Cardiac muscle cell (in vitro differentiated cells and primary cell): Measurements from ENCODE around the gene BMPER. TPM values are rescaled to one million over a fixed set of nuclear protein-coding genes. Genes with fewer than 3 reads are reported as not detected.
A peak's percentile ranks its signal among the peaks of the same experiment; 100 is the strongest.

Experiments
- DNase-seq, 2 donors: peaks; one replicate each; pipeline versions ENCODE4 v3.0.0 to v3.0.0-alpha.2; 2010 to 2017; ENCODE audit warnings: low read depth in 1 of 2, low spot score in 1 of 2
- H3K27ac ChIP-seq: fragments of 200-600 bp; sonication (generic); 2 replicates; pipeline ENCODE4 v1.5.1; 2016
- H3K27me3 ChIP-seq: fragments of 200-600 bp; sonication (generic); 2 replicates; pipeline ENCODE4 v1.6.0; 2016; ENCODE audit warnings: control low read depth
- H3K36me3 ChIP-seq: fragments of 200-600 bp; sonication (generic); 2 replicates; pipeline ENCODE4 v1.5.1; 2016; ENCODE audit warnings: control low read depth
- H3K4me1 ChIP-seq: fragments of 200-600 bp; sonication (generic); 2 replicates; pipeline ENCODE4 v1.8.1; 2017; ENCODE audit warnings: low read depth, mild to moderate bottlenecking, mixed run types
- H3K4me3 ChIP-seq: fragments of 200-600 bp; sonication (generic); 2 replicates; pipeline ENCODE4 v1.5.1; 2016; ENCODE audit warnings: mild to moderate bottlenecking
- H3K9me3 ChIP-seq: fragments of 200-600 bp; sonication (generic); 2 replicates; pipeline ENCODE4 v1.5.1; 2017; ENCODE audit warnings: low read depth, mild to moderate bottlenecking, control low read depth
- polyA plus RNA-seq: library from polyadenylated mRNA; unstranded; fragments of >200 nt; fragmentation: Nextera tagmentation; extraction: Ambion mirVana; gene quantifications from 2 replicates; pipeline ENCODE4 v1.2.1, GENCODE V29; 2016
- total RNA-seq: library from RNA; depleted of rRNA; stranded (reverse); fragments of >200 nt; gene quantifications from 2 replicates; pipeline ENCODE4 v1.2.3, GENCODE V29; 2016
- TF ChIP-seq, protein P1 (sequence below): IDR thresholded peaks from 2 replicates; pipeline ENCODE4 v1.5.1; 2012; ENCODE audit warnings: low read depth, mild to moderate bottlenecking, low read length

BMPER gene
- total and polyA plus RNA-seq, 2 experiments from 2014 or later: 53.6 to 138 TPM

DNA sequence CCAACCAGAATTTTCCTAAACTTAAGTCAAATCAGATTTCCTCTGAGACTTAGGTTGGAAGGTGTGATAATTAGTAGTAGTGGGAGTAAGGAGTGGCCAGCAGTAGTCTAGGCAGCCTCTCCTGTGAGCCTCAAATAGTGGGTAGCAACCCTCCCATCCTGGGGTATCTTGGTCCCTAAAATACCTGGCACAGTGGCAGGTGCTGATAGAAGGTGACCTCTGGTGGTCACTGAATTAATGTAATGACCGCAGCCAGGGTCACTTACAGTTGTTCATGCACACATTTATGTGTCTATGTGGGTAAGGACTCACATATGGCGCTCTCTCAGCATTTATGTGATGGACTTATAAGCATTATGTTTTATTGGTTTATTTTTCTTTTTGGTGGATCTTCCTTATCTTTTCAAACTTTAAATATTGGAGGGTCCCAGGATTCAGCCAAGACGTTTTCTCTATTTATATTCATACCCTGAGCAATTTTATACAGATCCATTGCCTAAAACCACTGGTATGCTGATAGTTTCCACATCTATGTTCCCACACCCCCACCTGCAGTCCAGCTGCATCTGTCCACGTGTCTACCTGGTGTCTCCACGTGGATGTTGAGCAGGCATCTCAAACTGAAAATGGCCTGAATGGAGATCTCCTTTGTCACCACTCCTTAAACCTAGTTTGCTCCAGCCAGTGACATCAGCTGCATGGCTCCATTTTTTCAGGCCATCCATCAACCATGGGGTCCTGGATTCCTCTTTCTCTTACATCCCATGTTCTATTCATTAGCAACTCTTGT lies 18.3 kb downstream of the BMPER start:
- Histone ChIP-seq H3K9me3 (no peaks in the 10 kb centered on the region), H3K27me3 (no peaks in the 10 kb centered on the region), H3K36me3 (peaks cover 8% of the 10 kb centered on the region), H3K27ac (peak overlapping the region; percentile 54), H3K4me1 (peaks cover 36% of the 10 kb centered on the region), H3K4me3 (no peak overlapping the region)
- no peak for DNase-seq
- TF ChIP-seq, protein P1, sequence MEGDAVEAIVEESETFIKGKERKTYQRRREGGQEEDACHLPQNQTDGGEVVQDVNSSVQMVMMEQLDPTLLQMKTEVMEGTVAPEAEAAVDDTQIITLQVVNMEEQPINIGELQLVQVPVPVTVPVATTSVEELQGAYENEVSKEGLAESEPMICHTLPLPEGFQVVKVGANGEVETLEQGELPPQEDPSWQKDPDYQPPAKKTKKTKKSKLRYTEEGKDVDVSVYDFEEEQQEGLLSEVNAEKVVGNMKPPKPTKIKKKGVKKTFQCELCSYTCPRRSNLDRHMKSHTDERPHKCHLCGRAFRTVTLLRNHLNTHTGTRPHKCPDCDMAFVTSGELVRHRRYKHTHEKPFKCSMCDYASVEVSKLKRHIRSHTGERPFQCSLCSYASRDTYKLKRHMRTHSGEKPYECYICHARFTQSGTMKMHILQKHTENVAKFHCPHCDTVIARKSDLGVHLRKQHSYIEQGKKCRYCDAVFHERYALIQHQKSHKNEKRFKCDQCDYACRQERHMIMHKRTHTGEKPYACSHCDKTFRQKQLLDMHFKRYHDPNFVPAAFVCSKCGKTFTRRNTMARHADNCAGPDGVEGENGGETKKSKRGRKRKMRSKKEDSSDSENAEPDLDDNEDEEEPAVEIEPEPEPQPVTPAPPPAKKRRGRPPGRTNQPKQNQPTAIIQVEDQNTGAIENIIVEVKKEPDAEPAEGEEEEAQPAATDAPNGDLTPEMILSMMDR: no peak

DNA sequence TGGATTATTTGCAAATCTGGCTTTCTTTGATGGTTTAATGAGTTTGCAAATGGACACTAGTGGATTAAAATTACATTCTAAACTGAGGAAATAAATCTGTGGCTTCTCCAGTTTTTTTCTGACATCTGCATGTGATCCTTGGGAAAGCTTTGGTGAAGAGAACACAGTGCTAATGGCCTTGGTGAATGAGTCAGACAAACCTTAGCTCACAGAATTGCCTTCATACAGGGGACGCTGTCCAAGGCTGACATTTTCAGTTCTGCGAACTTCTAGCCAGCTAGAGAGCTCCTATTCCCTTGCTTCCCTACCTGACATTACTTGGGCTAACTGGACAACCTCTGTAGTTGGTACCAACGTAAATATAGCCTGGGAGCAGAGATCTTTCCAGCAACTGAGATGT lies 21.2 kb downstream of the BMPER start:
- TF ChIP-seq, protein P1: no peak

DNA sequence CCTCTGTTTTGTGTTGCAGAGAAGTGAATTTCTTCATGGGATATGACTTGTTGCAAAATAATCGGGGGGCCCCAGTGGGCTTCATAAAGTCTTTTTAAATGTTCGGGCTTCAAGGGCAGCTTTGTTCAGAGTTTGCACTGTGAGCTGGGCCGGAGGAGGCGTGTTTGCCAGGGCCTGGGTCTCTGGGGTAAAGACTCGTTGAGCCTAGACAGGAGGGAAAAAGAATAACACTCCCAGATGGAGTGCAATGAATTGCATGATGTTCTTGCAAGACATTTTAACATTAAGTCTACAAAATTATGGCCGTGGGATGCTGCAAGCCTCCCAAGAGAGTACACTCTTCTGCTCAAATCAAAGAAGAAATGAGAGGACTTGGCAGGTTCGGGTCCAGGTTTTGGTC lies 23.6 kb downstream of the BMPER start:
- no peak overlapping the region for H3K4me3 ChIP-seq
- H3K27ac ChIP-seq: peak overlapping the region; percentile 67
- H3K36me3 ChIP-seq: peaks cover 6% of the 10 kb centered on the region
- no peak for DNase-seq
- H3K9me3 ChIP-seq: no peaks in the 10 kb centered on the region
- no peaks in the 10 kb centered on the region for H3K27me3 ChIP-seq
- peaks cover 42% of the 10 kb centered on the region for H3K4me1 ChIP-seq
- TF ChIP-seq, protein P1: no peak

More for the DNA sequence above, 21.2 kb downstream of the BMPER start:
- Histone ChIP-seq H3K9me3 (no peaks in the 10 kb centered on the region), H3K27ac (peak overlapping the region; percentile 78), H3K4me1 (peaks cover 33% of the 10 kb centered on the region), H3K27me3 (no peaks in the 10 kb centered on the region), H3K4me3 (no peak overlapping the region), H3K36me3 (peaks cover 6% of the 10 kb centered on the region)
- peak in 1 of 2 donors; percentile 61 for DNase-seq

DNA sequence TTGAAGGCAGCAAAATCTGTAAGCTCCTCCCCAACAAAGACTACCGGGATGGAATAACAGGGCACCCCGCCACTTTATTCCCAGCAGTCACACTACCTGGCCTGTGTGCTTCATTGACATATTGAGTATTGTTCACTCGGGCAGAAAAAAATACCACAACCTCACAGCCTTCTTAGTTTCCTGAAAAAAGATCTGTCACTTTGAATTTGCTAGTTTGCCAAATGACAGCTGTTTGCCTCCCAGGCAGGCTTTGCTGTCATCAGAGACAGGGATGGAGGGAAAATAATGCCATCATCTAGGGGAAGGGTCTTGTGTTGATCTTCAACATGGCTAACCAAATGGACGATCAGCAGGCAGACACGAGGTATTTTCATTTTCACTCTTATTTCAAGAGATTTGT lies 26.9 kb downstream of the BMPER start:
- H3K36me3 ChIP-seq: no peaks in the 10 kb centered on the region

DNA sequence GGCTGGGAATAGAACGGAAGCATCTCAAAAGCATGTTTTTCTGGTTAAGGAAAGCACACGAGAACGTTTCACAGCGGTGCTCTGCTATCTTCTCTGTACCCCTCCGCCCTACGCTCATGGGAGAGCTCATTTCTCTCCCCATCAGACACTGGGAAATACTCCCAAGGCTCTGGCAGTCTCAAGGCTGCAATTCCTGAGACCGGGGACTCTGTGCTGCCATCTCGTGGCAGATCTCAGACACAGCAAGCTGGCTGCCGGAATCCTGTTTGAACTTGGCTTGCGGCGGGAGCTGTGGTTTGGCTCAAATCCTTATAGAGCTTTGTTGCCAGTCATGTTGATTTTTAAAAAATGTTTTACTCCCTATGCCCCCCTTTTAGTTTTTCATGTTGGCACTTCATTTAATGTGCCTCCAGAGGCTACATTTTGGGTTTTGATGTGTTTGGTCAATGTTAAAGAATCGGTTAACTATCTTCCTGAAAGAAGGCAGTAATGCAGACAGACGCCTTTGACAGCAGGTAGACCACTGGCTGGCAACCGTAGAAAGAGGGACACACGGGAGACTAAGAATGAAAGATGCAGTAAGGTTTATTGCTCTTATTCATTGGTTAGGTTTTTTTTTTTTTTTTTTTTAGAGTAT lies 27.6 kb downstream of the BMPER start:
- H3K27me3 ChIP-seq: no peaks in the 10 kb centered on the region
- peaks cover 34% of the 10 kb centered on the region for H3K4me1 ChIP-seq
- no peaks in the 10 kb centered on the region for H3K9me3 ChIP-seq
- no peak overlapping the region for H3K4me3 ChIP-seq
- H3K27ac ChIP-seq: peak overlapping the region; percentile 67
- TF ChIP-seq, protein P1: peak; percentile 99
- H3K36me3 ChIP-seq: peaks cover 4% of the 10 kb centered on the region
- DNase-seq: peak; percentile 86 to 95

More for the DNA sequence above, 26.9 kb downstream of the BMPER start:
- no peak overlapping the region for H3K4me3 ChIP-seq
- H3K27ac ChIP-seq: peak overlapping the region; percentile 67
- H3K27me3 ChIP-seq: no peaks in the 10 kb centered on the region
- TF ChIP-seq, protein P1: no peak
- H3K4me1 ChIP-seq: peaks cover 41% of the 10 kb centered on the region
- H3K9me3 ChIP-seq: no peaks in the 10 kb centered on the region
- no peak for DNase-seq
